Smooth muscle cell (in vitro differentiated cells): ENCODE measurements around the gene BAAT. TPM values are rescaled to one million over a fixed set of nuclear protein-coding genes. Genes with fewer than 3 reads are reported as not detected.

Experiments
- DNase-seq: peaks from one replicate; lab custom pipeline; 2025; ENCODE audit not compliant: unreplicated experiment; lab: John Stamatoyannopoulos, UW
- H2AFZ ChIP-seq: fragments of 200-600 bp; sonication (generic); 2 replicates; pipeline ENCODE4 v1.6.0; 2016; ENCODE audit warnings: antibody characterized with exemption, low read depth, mild to moderate bottlenecking
- H3F3A ChIP-seq: fragments of 200-600 bp; sonication (generic); 2 replicates; pipeline ENCODE4 v1.6.0; 2017; ENCODE audit warnings: antibody characterized with exemption, low read depth
- H3K27ac ChIP-seq: fragments of 200-600 bp; sonication (generic); 2 replicates; pipeline ENCODE4 v1.5.1; 2016; ENCODE audit warnings: low read depth, mild to moderate bottlenecking
- H3K27me3 ChIP-seq: fragments of 200-600 bp; sonication (generic); 2 replicates; pipeline ENCODE4 v1.6.1; 2016; ENCODE audit warnings: low read depth, mild to moderate bottlenecking
- H3K36me3 ChIP-seq: fragments of 200-600 bp; sonication (generic); 2 replicates; pipeline ENCODE4 v1.5.1; 2016; ENCODE audit warnings: low read depth
- H3K4me1 ChIP-seq: fragments of 200-600 bp; sonication (generic); 2 replicates; pipeline ENCODE4 v1.5.1; 2016; ENCODE audit warnings: low read depth
- H3K4me2 ChIP-seq: fragments of 200-600 bp; sonication (generic); 2 replicates; pipeline ENCODE4 v1.6.0; 2016; ENCODE audit warnings: mild to moderate bottlenecking
- H3K4me3 ChIP-seq: fragments of 200-600 bp; sonication (generic); 2 replicates; pipeline ENCODE4 v1.5.1; 2016; ENCODE audit warnings: mild to moderate bottlenecking
- H3K79me2 ChIP-seq: fragments of 200-600 bp; sonication (generic); 2 replicates; pipeline ENCODE4 v1.6.0; 2016; ENCODE audit warnings: low read depth, mild to moderate bottlenecking
- H3K9ac ChIP-seq: fragments of 200-600 bp; sonication (generic); 2 replicates; pipeline ENCODE4 v1.6.0; 2016; ENCODE audit warnings: low read depth
- H3K9me3 ChIP-seq: fragments of 200-600 bp; sonication (generic); replicated peaks from 2 replicates; pipeline ENCODE4 v1.5.1; 2016; ENCODE audit warnings: low read depth
- H4K20me1 ChIP-seq: fragments of 200-600 bp; sonication (generic); 2 replicates; pipeline ENCODE4 v1.6.0; 2016; ENCODE audit warnings: low read depth
- CTCF ChIP-seq: fragments of 200-600 bp; sonication (generic); IDR thresholded peaks from 2 replicates; pipeline ENCODE4 v1.5.1; 2017; ENCODE audit warnings: borderline replicate concordance, mild to moderate bottlenecking, antibody characterized with exemption; ENCODE audit not compliant: insufficient read depth, poor library complexity, severe bottlenecking
- WGBS: methylation state at CpG from one replicate; pipeline ENCODE4 v1.1.7; 2016; ENCODE audit warnings: low lambda C conversion rate; 5-methylcytosine and 5-hydroxymethylcytosine counted together
- polyA plus RNA-seq: library from polyadenylated mRNA; unstranded; fragments of >200 nt; fragmentation: Nextera tagmentation; extraction: Ambion mirVana; gene quantifications from 2 replicates; pipeline ENCODE4 v1.2.1, GENCODE V29; 2016
- total RNA-seq: library from RNA; depleted of rRNA; stranded (reverse); fragments of >200 nt; gene quantifications from 2 replicates; pipeline ENCODE4 v1.2.3, GENCODE V29; 2014

Gene BAAT
- total and polyA plus RNA-seq, 2 experiments from 2014 or later, result not detected

DNA sequence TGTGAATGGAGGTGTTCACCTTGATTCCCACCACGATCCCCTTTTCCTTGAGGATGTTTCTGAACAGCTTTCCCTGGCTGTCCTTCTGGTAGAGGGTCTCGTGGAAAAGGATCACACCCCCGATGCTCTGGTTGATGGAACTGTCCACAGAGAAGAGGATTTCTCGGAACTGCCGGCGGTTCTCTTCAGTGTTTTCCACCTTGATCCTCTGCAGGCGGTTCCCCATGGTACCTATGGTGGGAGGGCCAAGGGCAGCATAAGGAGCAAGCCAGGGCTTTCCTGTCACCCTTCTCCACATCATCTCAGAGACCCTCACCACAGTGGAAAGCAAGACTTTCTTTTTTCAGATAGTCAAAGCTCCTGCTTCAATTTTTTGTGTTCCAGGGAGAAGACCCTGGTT lies 44.9 kb upstream of the BAAT start:
- Histone ChIP-seq H3K4me1 (no peaks in the 10 kb centered on the region), H3K27ac (no peak overlapping the region), H3K9me3 (no peaks in the 10 kb centered on the region), H3F3A (no peaks in the 10 kb centered on the region), H3K4me2 (no peak overlapping the region), H3K4me3 (no peak overlapping the region), H3K27me3 (no peaks in the 10 kb centered on the region), H3K9ac (no peak overlapping the region), H3K36me3 (no peaks in the 10 kb centered on the region), H2AFZ (no peak overlapping the region), H3K79me2 (no peaks in the 10 kb centered on the region), H4K20me1 (no peaks in the 10 kb centered on the region)
- 93% methylated on average over 7 of the region's 7 CpGs for WGBS
- no peak for TF ChIP-seq CTCF
- DNase-seq, result no peak

- DNase-seq, result no peak
- Histone ChIP-seq H3K9me3 (no peaks in the 10 kb centered on the region), H3K4me1 (no peaks in the 10 kb centered on the region), H3K27ac (no peak overlapping the region), H4K20me1 (no peaks in the 10 kb centered on the region), H3K9ac (no peak overlapping the region), H3K79me2 (no peaks in the 10 kb centered on the region), H3K4me3 (no peak overlapping the region), H3K36me3 (no peaks in the 10 kb centered on the region), H3K4me2 (no peak overlapping the region), H2AFZ (no peak overlapping the region), H3F3A (no peaks in the 10 kb centered on the region), H3K27me3 (no peaks in the 10 kb centered on the region)
- no peak for TF ChIP-seq CTCF
- 99% methylated on average over 3 of the region's 3 CpGs for WGBS
These were observed 44.1 kb upstream of the BAAT start for GRCh38 chr9:101428909-101429308.

DNA sequence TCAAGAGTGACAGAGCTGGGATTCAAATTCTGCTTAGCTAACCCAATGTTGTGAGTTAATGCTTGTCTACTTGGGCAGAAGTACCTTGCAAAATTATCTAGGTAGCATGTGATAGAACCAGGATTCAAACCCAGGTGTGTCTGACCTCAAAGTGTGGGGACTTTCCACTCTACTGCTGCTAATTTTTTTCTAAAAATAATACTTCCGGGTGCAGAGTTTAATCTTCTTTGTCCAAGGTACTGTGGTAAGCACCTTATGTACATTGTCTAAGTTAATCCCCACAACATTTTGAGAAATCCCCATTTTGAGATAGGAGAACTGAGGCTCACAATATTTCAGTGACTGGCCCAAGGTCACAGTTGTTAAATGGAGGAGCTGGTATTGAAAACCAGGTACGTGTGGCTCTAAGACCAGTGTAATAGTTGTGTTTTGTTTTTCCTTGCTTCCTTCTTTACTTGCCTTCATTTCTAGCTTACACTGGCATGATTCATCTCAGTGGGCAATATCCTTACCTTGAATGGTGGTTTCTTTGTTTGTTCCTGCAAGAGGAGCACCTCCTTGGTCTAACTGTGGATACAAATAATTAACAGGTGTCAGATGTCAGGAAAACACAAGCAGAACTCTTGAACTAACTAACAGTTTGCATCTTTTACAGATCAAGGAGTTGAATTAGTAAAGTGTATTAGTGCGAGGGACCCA lies 43.3 kb upstream of the BAAT start:
- H3K4me3 ChIP-seq, result no peak overlapping the region
- no peaks in the 10 kb centered on the region for H3K9me3 ChIP-seq
- H3K27ac ChIP-seq, result no peak overlapping the region
- no peak overlapping the region for H3K4me2 ChIP-seq
- H3K27me3 ChIP-seq, result no peaks in the 10 kb centered on the region
- H4K20me1 ChIP-seq, result no peaks in the 10 kb centered on the region
- no peaks in the 10 kb centered on the region for H3K79me2 ChIP-seq
- WGBS, result 86% methylated on average over 3 of the region's 3 CpGs
- no peak for DNase-seq
- no peaks in the 10 kb centered on the region for H3K36me3 ChIP-seq
- H3K9ac ChIP-seq, result no peak overlapping the region
- no peak overlapping the region for H2AFZ ChIP-seq
- H3K4me1 ChIP-seq, result no peaks in the 10 kb centered on the region
- no peaks in the 10 kb centered on the region for H3F3A ChIP-seq
- TF ChIP-seq CTCF, result no peak

DNA sequence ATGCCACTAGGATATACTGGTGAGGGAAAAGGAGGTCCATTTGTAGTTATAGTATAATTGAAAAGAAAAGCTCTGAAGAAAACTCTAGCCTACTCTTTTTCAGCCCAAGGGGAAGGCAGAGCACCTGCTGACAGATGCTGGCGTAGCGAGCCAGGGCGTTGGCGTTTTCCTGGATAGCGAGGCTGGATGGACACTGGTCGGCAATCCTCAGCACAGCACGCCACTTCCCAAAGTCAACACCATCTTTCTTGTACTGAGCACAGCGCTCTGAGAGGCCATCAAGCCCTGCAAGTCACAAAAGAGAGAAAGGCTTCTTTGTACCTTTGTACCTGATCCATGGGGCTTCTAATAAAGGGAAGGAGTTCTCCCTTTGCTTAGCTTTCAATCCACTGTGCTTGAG lies 42.6 kb upstream of the BAAT start:
- H3K27ac ChIP-seq, result no peak overlapping the region
- no peaks in the 10 kb centered on the region for H3K36me3 ChIP-seq
- no peak for DNase-seq
- H3K9me3 ChIP-seq, result no peaks in the 10 kb centered on the region
- no peak overlapping the region for H3K9ac ChIP-seq
- H3K4me1 ChIP-seq, result no peaks in the 10 kb centered on the region
- no peaks in the 10 kb centered on the region for H3F3A ChIP-seq
- H3K27me3 ChIP-seq, result no peaks in the 10 kb centered on the region
- H3K4me3 ChIP-seq, result no peak overlapping the region
- no peak overlapping the region for H2AFZ ChIP-seq
- no peaks in the 10 kb centered on the region for H3K79me2 ChIP-seq
- H4K20me1 ChIP-seq, result no peaks in the 10 kb centered on the region
- TF ChIP-seq CTCF, result no peak
- 91% methylated on average over 8 of the region's 8 CpGs for WGBS
- H3K4me2 ChIP-seq, result no peak overlapping the region
